Measurements from ENCODE around the gene ATP6V1E1.

ATP6V1E1 gene

GRCh38 chr22:17633217-17633997 lies 4.9 kb upstream of the ATP6V1E1 start:
- DNase-seq: peak; percentile 70

GRCh38 chr22:17631076-17631565 lies 2.6 kb upstream of the ATP6V1E1 start:
- no peak for DNase-seq

GRCh38 chr22:17629641-17630040 lies 1.1 kb upstream of the ATP6V1E1 start:
- DNase-seq: no peak

- DNase-seq: no peak
These were observed 582 bp upstream of the ATP6V1E1 start for GRCh38 chr22:17629173-17629489.

- DNase-seq: no peak
These were observed 566 bp downstream of the ATP6V1E1 start for GRCh38 chr22:17627961-17628405.

- DNase-seq: no peak
These were observed 15.3 kb downstream of the ATP6V1E1 start for GRCh38 chr22:17613280-17613679.

GRCh38 chr22:17612057-17612456 lies 16.5 kb downstream of the ATP6V1E1 start:
- no peak for DNase-seq

- no peak for DNase-seq
These were observed 20.5 kb downstream of the ATP6V1E1 start for GRCh38 chr22:17607891-17608521.

- peak; percentile 78 for DNase-seq
These were observed 22.1 kb downstream of the ATP6V1E1 start for GRCh38 chr22:17606496-17606895.

- no peak for DNase-seq
These were observed 24.9 kb downstream of the ATP6V1E1 start for GRCh38 chr22:17603668-17604067.

- DNase-seq: no peak
These were observed 27.5 kb downstream of the ATP6V1E1 start for GRCh38 chr22:17601031-17601430.

GRCh38 chr22:17598318-17598717 lies 30.2 kb downstream of the ATP6V1E1 start:
- DNase-seq: no peak

- no peak for DNase-seq
These were observed 31.3 kb downstream of the ATP6V1E1 start for GRCh38 chr22:17597217-17597616.

- no peak for DNase-seq
These were observed 32.3 kb downstream of the ATP6V1E1 start for GRCh38 chr22:17596226-17596625.

GRCh38 chr22:17592201-17592600 lies 36.3 kb downstream of the ATP6V1E1 start:
- DNase-seq: no peak

- no peak for DNase-seq
These were observed 38.0 kb downstream of the ATP6V1E1 start for GRCh38 chr22:17590586-17590985.

- no peak for DNase-seq
These were observed 38.7 kb downstream of the ATP6V1E1 start for GRCh38 chr22:17589810-17590375.

GRCh38 chr22:17588606-17589005 lies 39.9 kb downstream of the ATP6V1E1 start:
- DNase-seq: no peak

- DNase-seq: no peak
These were observed 40.9 kb downstream of the ATP6V1E1 start for GRCh38 chr22:17587629-17588028.

- DNase-seq: no peak
These were observed 41.6 kb downstream of the ATP6V1E1 start for GRCh38 chr22:17586831-17587440.

- no peak for DNase-seq
These were observed 45.4 kb downstream of the ATP6V1E1 start for GRCh38 chr22:17583151-17583550.

GRCh38 chr22:17581631-17582030 lies 46.9 kb downstream of the ATP6V1E1 start:
- no peak for DNase-seq

GRCh38 chr22:17581056-17581455 lies 47.5 kb downstream of the ATP6V1E1 start:
- no peak for DNase-seq

Data from hematopoietic multipotent progenitor cell treated with erythropoietin and hydrocortisone succinate and interleukin-3 and kit ligand, for 6 days (in vitro differentiated cells).